Ovary (tissue), 3 donors: ENCODE measurements around the gene COG5.

Source experiments
- CTCF ChIP-seq, 3 donors: fragments of 450-650 bp in 2 of 3; fragments of 200-600 bp in 1 of 3; IDR thresholded peaks; one replicate each; pipeline versions ENCODE4 v1.5.1 to v1.8.0; 2016 to 2022; ENCODE audit warnings: antibody characterized with exemption in 3 of 3, mild to moderate bottlenecking in 1 of 3
- EP300 ChIP-seq: sonication (generic); formaldehyde crosslinking; IDR thresholded peaks from one replicate; pipeline ENCODE4 v1.6.1; 2017; ENCODE audit warnings: antibody characterized with exemption
- donor health status: DM: no; HTN: no; CAD: no.

GRCh38 chr7:107573537-107573936 lies 9.8 kb upstream of the COG5 start:
- TF ChIP-seq CTCF (IDR thresholded peaks at IDR 0.05), result no peak
- no peak for TF ChIP-seq EP300
